MM.1S (cell line): Measurements from ENCODE around the gene DOK6.

Source experiments
- CTCF ChIP-seq: fragments of 300-600 bp; sonication (generic); IDR thresholded peaks from 2 replicates; pipeline ENCODE4 v1.5.1; 2016; ENCODE audit warnings: antibody characterized with exemption, low read length, mixed read lengths
- EZH2phosphoT487 ChIP-seq: fragments of 300-600 bp; sonication (generic); IDR thresholded peaks from 2 replicates; pipeline ENCODE4 v1.6.1; 2018; ENCODE audit warnings: antibody characterized with exemption, low read length

GRCh38 chr18:69518989-69519388, 118.3 kb downstream of the DOK6 start:
- TF ChIP-seq CTCF (no peak), EZH2phosphoT487 (no peak)
